HepG2 (cell line): ENCODE measurements around the gene AHRR. TPM values are rescaled to one million over a fixed set of nuclear protein-coding genes. Genes with fewer than 3 reads are reported as not detected.

ENCODE experiments used
- BCL6 ChIP-seq: IDR thresholded peaks from 2 replicates; pipeline ENCODE4 v1.6.1; 2016; ENCODE audit warnings: missing genetic modification reagents, missing compliant biosample characterization
- CSRNP1 ChIP-seq: sonication (generic); formaldehyde crosslinking; IDR thresholded peaks from 2 replicates; pipeline ENCODE4 v1.8.1; 2023; ENCODE audit warnings: mild to moderate bottlenecking, missing genetic modification reagents
- HIVEP1 ChIP-seq: sonication (generic); formaldehyde crosslinking; IDR thresholded peaks from 2 replicates; pipeline ENCODE4 v1.4.0; 2020; ENCODE audit warnings: mild to moderate bottlenecking, missing genetic modification reagents
- IRF1 ChIP-seq: sonication (generic); formaldehyde crosslinking; IDR thresholded peaks from 2 replicates; pipeline ENCODE4 v1.4.0; 2020; ENCODE audit warnings: low read depth, mild to moderate bottlenecking, missing genetic modification reagents
- MAF1 ChIP-seq: sonication (generic); formaldehyde crosslinking; IDR thresholded peaks from 2 replicates; pipeline ENCODE4 v1.5.0; 2020; ENCODE audit warnings: missing genetic modification reagents, borderline replicate concordance
- PCBP1 ChIP-seq: fragments of 200-400 bp; formaldehyde crosslinking; IDR thresholded peaks from 2 replicates; pipeline ENCODE4 v1.6.1; 2017; ENCODE audit warnings: mild to moderate bottlenecking, low read depth, low read length, borderline replicate concordance
- PRMT3 ChIP-seq: sonication (generic); formaldehyde crosslinking; IDR thresholded peaks from 2 replicates; pipeline ENCODE4 v1.8.1; 2022; ENCODE audit warnings: low read depth, mild to moderate bottlenecking, moderate library complexity, missing genetic modification reagents, borderline replicate concordance
- PTBP1 ChIP-seq: fragments of 200-400 bp; formaldehyde crosslinking; IDR thresholded peaks from 2 replicates; pipeline ENCODE4 v1.6.1; 2018; ENCODE audit warnings: low read length, low read depth; ENCODE audit not compliant: poor library complexity, severe bottlenecking
- RBM22 ChIP-seq: fragments of 200-400 bp; formaldehyde crosslinking; optimal IDR thresholded peaks from 2 replicates; pipeline ENCODE3; 2017; ENCODE audit warnings: mild to moderate bottlenecking, low read length, moderate library complexity
- RFXAP ChIP-seq: sonication (generic); formaldehyde crosslinking; IDR thresholded peaks from 2 replicates; pipeline ENCODE4 v1.4.0; 2020; ENCODE audit warnings: missing genetic modification reagents, borderline replicate concordance
- SOX5 ChIP-seq: IDR thresholded peaks from 2 replicates; pipeline ENCODE4 v1.6.1; 2016; ENCODE audit warnings: borderline replicate concordance
- SYNCRIP ChIP-seq: fragments of 200-400 bp; formaldehyde crosslinking; IDR thresholded peaks from 2 replicates; pipeline ENCODE4 v1.6.1; 2018; ENCODE audit warnings: mild to moderate bottlenecking, low read depth, low read length; ENCODE audit not compliant: insufficient read depth
- TFE3 ChIP-seq: IDR thresholded peaks from 2 replicates; pipeline ENCODE4 v1.6.1; 2016
- ZBTB4 ChIP-seq: sonication (generic); formaldehyde crosslinking; IDR thresholded peaks from 2 replicates; pipeline ENCODE4 v1.4.0; 2020; ENCODE audit warnings: missing genetic modification reagents, mild to moderate bottlenecking, borderline replicate concordance
- ZC3H13 ChIP-seq: sonication (generic); formaldehyde crosslinking; IDR thresholded peaks from 2 replicates; pipeline ENCODE4 v1.8.1; 2023; ENCODE audit warnings: mild to moderate bottlenecking, missing genetic modification reagents, moderate library complexity
- ZFYVE20 ChIP-seq: sonication (generic); formaldehyde crosslinking; IDR thresholded peaks from 2 replicates; pipeline ENCODE4 v1.8.0; 2023; ENCODE audit warnings: low read depth, mild to moderate bottlenecking, moderate library complexity, missing genetic modification reagents, borderline replicate concordance
- ZNF782 ChIP-seq: sonication (generic); formaldehyde crosslinking; IDR thresholded peaks from 2 replicates; pipeline ENCODE4 v1.4.0; 2020; ENCODE audit warnings: missing genetic modification reagents, mild to moderate bottlenecking, borderline replicate concordance
- ZNF792 ChIP-seq: IDR thresholded peaks from 2 replicates; pipeline ENCODE4 v1.6.1; 2016
- ZSCAN31 ChIP-seq: sonication (generic); formaldehyde crosslinking; IDR thresholded peaks from 2 replicates; pipeline ENCODE4 v1.5.0; 2020; ENCODE audit warnings: low read depth, mild to moderate bottlenecking, missing genetic modification reagents
- polyA plus RNA-seq, 8 experiments: library from polyadenylated mRNA; depleted of rRNA in 3 of 8; stranded (reverse) in 7 of 8; unstranded in 1 of 8; fragments of >200 nt; fragmentation: Illumina TruSeq in 4 of 8; extraction: Trizol in 4 of 8; gene quantifications; 2 replicates each; pipeline versions ENCODE4 v1.2.1 to v1.2.3, GENCODE V29; 2011 to 2016; ENCODE audit warnings: low read depth in 4 of 8, missing spikeins in 1 of 8, mixed read lengths in 1 of 8; ENCODE audit not compliant: insufficient read depth in 1 of 8
- total RNA-seq, 5 experiments: library from RNA; depleted of rRNA; stranded (reverse); fragments of >200 nt; fragmentation: Illumina TruSeq; extraction: Trizol; gene quantifications; 2 replicates each; pipeline ENCODE4 v1.2.3, GENCODE V29; 2016; ENCODE audit warnings: low read depth in 1 of 5
- TF ChIP-seq, protein P1 (sequence below): sonication (generic); formaldehyde crosslinking; IDR thresholded peaks from 2 replicates; pipeline ENCODE4 v1.8.0; 2022; ENCODE audit warnings: low read depth, missing genetic modification reagents

AHRR gene
- total and polyA plus RNA-seq, 2 of the 13 experiments (the other 11 are each of a cell fraction or from before 2014, with no cell fraction given): 0.28 to 0.35 TPM

DNA sequence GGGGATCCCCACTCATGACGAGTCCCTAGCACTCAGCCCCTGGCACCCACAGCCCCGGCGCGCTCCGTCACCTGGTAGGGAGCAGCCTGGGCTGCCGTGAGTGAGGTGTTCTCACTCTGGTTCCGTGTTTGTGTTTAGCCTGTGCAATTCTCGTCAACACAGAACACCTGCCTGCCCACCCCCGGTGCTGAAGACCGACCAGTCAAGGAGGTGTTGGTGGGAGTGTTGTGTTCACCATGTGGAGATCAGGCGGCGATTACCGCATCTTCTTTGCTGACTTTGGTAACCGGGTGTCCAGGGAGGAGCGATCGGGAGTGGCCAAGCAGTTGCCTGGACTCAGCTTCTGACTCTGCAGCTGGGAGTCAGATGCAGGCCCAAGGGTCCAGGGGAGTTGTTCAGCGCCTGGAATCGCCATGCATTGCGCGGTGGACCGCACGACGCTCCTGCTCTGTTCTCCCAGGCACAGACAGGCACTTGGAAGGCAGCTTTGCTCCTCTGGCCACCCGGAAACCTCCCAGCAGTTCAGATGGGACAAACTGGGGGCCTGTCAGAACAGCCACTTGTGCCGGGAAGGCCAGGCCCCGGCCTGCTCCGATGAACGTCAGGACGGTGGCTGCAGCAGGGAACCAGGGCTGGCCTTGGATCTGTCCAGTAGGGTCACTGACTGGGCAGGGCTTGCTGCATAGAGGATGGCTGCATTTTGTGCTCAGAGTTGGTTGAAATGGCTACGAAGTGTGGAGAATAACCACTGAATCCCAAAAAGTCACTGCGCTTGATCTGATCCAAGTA, 149.6 kb downstream of the AHRR start (continued):
- no peak for TF ChIP-seq CSRNP1 (CRISPR knock-in tag)
- TF ChIP-seq BCL6 (CRISPR knock-in tag): no peak
- no peak for TF ChIP-seq IRF1
- peak; percentile 48 for TF ChIP-seq RBM22
- TF ChIP-seq PCBP1: no peak
- no peak for TF ChIP-seq SOX5 (CRISPR knock-in tag)
- TF ChIP-seq ZNF782 (CRISPR knock-in tag): no peak
- TF ChIP-seq ZC3H13 (CRISPR knock-in tag): peak; percentile 82; the same call in 1 of the 2 replicates
- no peak for TF ChIP-seq HIVEP1
- no peak for TF ChIP-seq TFE3
- no peak for TF ChIP-seq SYNCRIP
- no peak for TF ChIP-seq PRMT3 (CRISPR knock-in tag)
- no peak for TF ChIP-seq ZNF792 (CRISPR knock-in tag)
- TF ChIP-seq, protein P1, sequence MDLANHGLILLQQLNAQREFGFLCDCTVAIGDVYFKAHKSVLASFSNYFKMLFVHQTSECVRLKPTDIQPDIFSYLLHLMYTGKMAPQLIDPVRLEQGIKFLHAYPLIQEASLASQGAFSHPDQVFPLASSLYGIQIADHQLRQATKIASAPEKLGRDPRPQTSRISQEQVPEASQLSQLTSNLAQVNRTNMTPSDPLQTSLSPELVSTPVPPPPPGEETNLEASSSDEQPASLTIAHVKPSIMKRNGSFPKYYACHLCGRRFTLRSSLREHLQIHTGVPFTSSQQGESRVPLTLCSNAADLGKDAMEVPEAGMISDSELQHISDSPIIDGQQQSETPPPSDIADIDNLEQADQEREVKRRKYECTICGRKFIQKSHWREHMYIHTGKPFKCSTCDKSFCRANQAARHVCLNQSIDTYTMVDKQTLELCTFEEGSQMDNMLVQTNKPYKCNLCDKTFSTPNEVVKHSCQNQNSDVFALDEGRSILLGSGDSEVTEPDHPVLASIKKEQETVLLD: no peak
- TF ChIP-seq ZSCAN31 (CRISPR knock-in tag): no peak
- no peak for TF ChIP-seq PTBP1
- no peak for TF ChIP-seq MAF1 (CRISPR knock-in tag)
- 0 out of 2 replicates have a peak, but pooled peaks have one; percentile 32 for TF ChIP-seq ZBTB4
- no peak for TF ChIP-seq ZFYVE20 (CRISPR knock-in tag)
- no peak for TF ChIP-seq RFXAP
